Nephron progenitor cell (in vitro differentiated cells): ENCODE data around the gene OSBP.

Source experiments
- DNase-seq: peaks from one replicate; pipeline ENCODE4 v3.0.0; 2021
- H3K27ac Mint-ChIP-seq: 2 replicates; pipeline ENCODE4 v1.8.0; 2021; ENCODE audit warnings: mild to moderate bottlenecking, moderate library complexity, mixed read lengths
- H3K27me3 Mint-ChIP-seq: 2 replicates; pipeline ENCODE4 v1.8.0; 2021; ENCODE audit warnings: mild to moderate bottlenecking, low read depth, mixed read lengths; ENCODE audit not compliant: poor library complexity
- H3K36me3 Mint-ChIP-seq: 2 replicates; pipeline ENCODE4 v1.8.0; 2021; ENCODE audit warnings: low read depth, mixed read lengths
- H3K4me1 Mint-ChIP-seq: 2 replicates; pipeline ENCODE4 v1.8.0; 2021; ENCODE audit warnings: mixed read lengths
- H3K4me3 Mint-ChIP-seq: 2 replicates; pipeline ENCODE4 v1.8.0; 2021; ENCODE audit warnings: mild to moderate bottlenecking, moderate library complexity, mixed read lengths
- H3K9me3 Mint-ChIP-seq: 2 replicates; pipeline ENCODE4 v1.8.0; 2021; ENCODE audit warnings: mild to moderate bottlenecking, moderate library complexity, mixed read lengths
- CTCF ChIP-seq: fragments of 200-600 bp; sonication (generic); IDR thresholded peaks from 2 replicates; pipeline ENCODE4 v1.5.0; 2021; ENCODE audit warnings: antibody characterized with exemption

The OSBP gene

GRCh38 chr11:59611570-59612565, 3.7 kb downstream of the OSBP start:
- DNase-seq: no peak
- peak overlapping the region; percentile 37 for H3K27ac Mint-ChIP-seq
- H3K4me3 Mint-ChIP-seq: no peak overlapping the region

GRCh38 chr11:59610289-59610688, 5.3 kb downstream of the OSBP start:
- no peak for TF ChIP-seq CTCF
- Mint-ChIP-seq H3K36me3 (peaks cover 42% of the 10 kb centered on the region), H3K27me3 (no peaks in the 10 kb centered on the region), H3K4me1 (peaks cover 31% of the 10 kb centered on the region), H3K27ac (no peak overlapping the region), H3K4me3 (no peak overlapping the region), H3K9me3 (no peaks in the 10 kb centered on the region)
- no peak for DNase-seq

More at GRCh38 chr11:59611570-59612565, 3.7 kb downstream of the OSBP start:
- no peaks in the 10 kb centered on the region for H3K9me3 Mint-ChIP-seq
- no peak for TF ChIP-seq CTCF
- H3K4me1 Mint-ChIP-seq: peaks cover 37% of the 10 kb centered on the region
- H3K27me3 Mint-ChIP-seq: no peaks in the 10 kb centered on the region
- peaks cover 28% of the 10 kb centered on the region for H3K36me3 Mint-ChIP-seq

GRCh38 chr11:59607703-59608454, 7.7 kb downstream of the OSBP start:
- no peak for TF ChIP-seq CTCF
- peak overlapping the region; percentile 62 for H3K27ac Mint-ChIP-seq
- no peak for DNase-seq
- H3K36me3 Mint-ChIP-seq: peaks cover 56% of the 10 kb centered on the region
- no peaks in the 10 kb centered on the region for H3K9me3 Mint-ChIP-seq
- H3K4me1 Mint-ChIP-seq: peaks cover 10% of the 10 kb centered on the region
- H3K27me3 Mint-ChIP-seq: no peaks in the 10 kb centered on the region
- no peak overlapping the region for H3K4me3 Mint-ChIP-seq

- Mint-ChIP-seq H3K9me3 (no peaks in the 10 kb centered on the region), H3K27me3 (peaks cover 2% of the 10 kb centered on the region)
Measured at GRCh38 chr11:59602432-59602831, 13.1 kb downstream of the OSBP start.

GRCh38 chr11:59601788-59602187, 13.8 kb downstream of the OSBP start:
- Mint-ChIP-seq H3K4me1 (no peaks in the 10 kb centered on the region), H3K27me3 (peaks cover 2% of the 10 kb centered on the region), H3K9me3 (no peaks in the 10 kb centered on the region), H3K27ac (no peak overlapping the region), H3K4me3 (no peak overlapping the region), H3K36me3 (peaks cover 80% of the 10 kb centered on the region)
- TF ChIP-seq CTCF: no peak
- no peak for DNase-seq

More at GRCh38 chr11:59602432-59602831, 13.1 kb downstream of the OSBP start:
- Mint-ChIP-seq H3K4me3 (no peak overlapping the region), H3K4me1 (no peaks in the 10 kb centered on the region), H3K27ac (no peak overlapping the region), H3K36me3 (peaks cover 78% of the 10 kb centered on the region)
- no peak for TF ChIP-seq CTCF
- DNase-seq: no peak
